ENCODE results near the gene PLEKHA7. TPM values are rescaled to one million over a fixed set of nuclear protein-coding genes. Genes with fewer than 3 reads are reported as not detected.

PLEKHA7 gene
- total RNA-seq, 2 donors from 2014 or later = 17.5 to 21.9 TPM

DNA sequence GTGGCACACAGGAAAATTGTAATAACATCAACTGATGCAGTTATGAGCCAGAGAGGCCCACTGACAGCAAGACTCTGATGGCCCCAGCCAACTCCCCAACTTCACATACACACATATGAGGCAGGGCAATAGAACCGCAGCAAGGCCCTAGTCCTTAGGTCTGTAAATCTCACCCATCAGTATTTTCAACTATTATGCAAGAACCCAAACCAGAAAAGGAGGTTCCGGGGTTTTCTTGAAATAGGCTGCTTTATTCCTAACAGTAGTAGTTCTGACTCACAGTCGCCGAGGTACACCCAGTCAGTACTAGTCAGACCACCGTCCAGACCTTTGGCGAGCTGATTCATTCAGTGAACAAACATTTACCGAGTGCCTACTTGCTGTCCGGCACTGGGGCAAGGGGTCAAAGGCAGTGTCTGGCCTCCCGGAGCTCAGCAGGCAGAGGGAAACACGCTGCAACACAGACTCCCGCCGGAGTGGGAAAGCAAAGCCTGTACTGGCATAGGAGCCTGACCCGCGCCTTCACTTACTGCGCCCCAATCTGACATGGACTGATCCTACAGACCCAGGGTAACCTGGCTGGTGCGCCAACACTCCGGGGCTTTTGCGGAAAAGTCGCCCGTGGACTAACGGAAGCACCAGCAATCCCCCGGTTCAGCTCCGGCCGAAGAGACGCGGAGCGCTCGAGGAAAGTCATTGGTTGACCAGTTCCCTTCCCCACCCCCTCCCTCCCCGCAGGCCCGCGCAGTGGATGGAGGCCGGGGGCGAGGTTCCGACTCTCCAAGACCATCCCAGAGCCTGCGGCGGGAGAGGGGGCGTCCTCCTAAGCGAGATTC lies 1.3 kb downstream of the PLEKHA7 start:
- Histone ChIP-seq H3K4me3 (ENCODE audit: low read length) (peak overlapping the region; percentile 81), H3K9me3 (ENCODE audit: control insufficient read depth, low read length) (no peaks in the 10 kb centered on the region), H3K9ac (ENCODE audit: extremely low read depth, low read length, poor library complexity, severe bottlenecking) (peak overlapping the region; percentile 6), H3K4me1 (ENCODE audit: control insufficient read depth, insufficient read depth, low read length) (no peaks in the 10 kb centered on the region), H3K36me3 (ENCODE audit: control insufficient read depth, insufficient read depth, low read length) (no peaks in the 10 kb centered on the region), H3K27ac (ENCODE audit: low read depth, low read length) (no peak overlapping the region), H3K27me3 (ENCODE audit: control insufficient read depth, insufficient read depth, low read length, poor library complexity, severe bottlenecking) (peaks cover 65% of the 10 kb centered on the region)
- 14 to 19% methylated on average over 14 to 38 of the region's 38 CpGs for WGBS, 2 experiments (ENCODE audit: insufficient coverage in 1 of 2, insufficient read length in 1 of 2)
- Mint-ChIP-seq H3K36me3 (ENCODE audit: low read depth) (no peaks in the 10 kb centered on the region), H3K9me3 (no peaks in the 10 kb centered on the region), H3K4me3 (no peak overlapping the region), H3K27me3 (ENCODE audit: insufficient read depth) (peaks cover 27% of the 10 kb centered on the region), H3K27ac (no peak overlapping the region), H3K4me1 (peaks cover 5% of the 10 kb centered on the region)
- TF ChIP-seq CTCF (conservative IDR thresholded peaks at IDR 0.05) = no peak
- peak; percentile 76 for DNase-seq

DNA sequence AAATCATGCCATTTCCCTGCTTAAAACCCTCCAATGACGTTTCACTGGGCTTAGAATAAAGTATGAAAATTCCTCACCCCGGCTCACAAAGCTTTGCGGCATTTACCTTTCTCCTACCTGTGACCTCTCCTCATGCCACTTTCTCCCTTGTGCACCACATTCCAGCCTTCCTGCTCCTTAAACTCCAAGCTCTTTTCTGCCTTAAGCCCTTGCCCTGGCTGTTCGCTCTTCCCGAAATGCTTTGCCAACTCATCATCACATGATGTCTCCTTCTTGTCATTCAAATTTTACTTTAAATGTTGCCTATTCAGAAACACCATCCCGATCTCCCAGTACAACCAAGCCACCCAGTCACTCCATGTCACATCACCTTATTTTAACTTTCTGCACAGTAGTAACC lies 2.0 kb downstream of the PLEKHA7 start:
- DNase-seq = peak; percentile 60
- H3K27me3 ChIP-seq (ENCODE audit: control insufficient read depth, insufficient read depth, low read length, poor library complexity, severe bottlenecking) = peaks cover 62% of the 10 kb centered on the region
- H3K9me3 Mint-ChIP-seq = no peaks in the 10 kb centered on the region
- H3K9me3 ChIP-seq (ENCODE audit: control insufficient read depth, low read length) = no peaks in the 10 kb centered on the region
- 75 to 77% methylated on average over 6 of the region's 6 CpGs for WGBS, 2 experiments (ENCODE audit: insufficient coverage in 1 of 2, insufficient read length in 1 of 2)
- no peaks in the 10 kb centered on the region for H3K36me3 ChIP-seq (ENCODE audit: control insufficient read depth, insufficient read depth, low read length)
- no peak overlapping the region for H3K27ac ChIP-seq (ENCODE audit: low read depth, low read length)
- no peak overlapping the region for H3K27ac Mint-ChIP-seq
- TF ChIP-seq CTCF (conservative IDR thresholded peaks at IDR 0.05) = no peak
- peaks cover 27% of the 10 kb centered on the region for H3K27me3 Mint-ChIP-seq (ENCODE audit: insufficient read depth)
- H3K4me3 Mint-ChIP-seq = no peak overlapping the region
- H3K36me3 Mint-ChIP-seq (ENCODE audit: low read depth) = no peaks in the 10 kb centered on the region
- H3K4me1 Mint-ChIP-seq = peaks cover 5% of the 10 kb centered on the region
- H3K4me1 ChIP-seq (ENCODE audit: control insufficient read depth, insufficient read depth, low read length) = no peaks in the 10 kb centered on the region
- no peak overlapping the region for H3K9ac ChIP-seq (ENCODE audit: extremely low read depth, low read length, poor library complexity, severe bottlenecking)
- peak overlapping the region; percentile 81 for H3K4me3 ChIP-seq (ENCODE audit: low read length)

DNA sequence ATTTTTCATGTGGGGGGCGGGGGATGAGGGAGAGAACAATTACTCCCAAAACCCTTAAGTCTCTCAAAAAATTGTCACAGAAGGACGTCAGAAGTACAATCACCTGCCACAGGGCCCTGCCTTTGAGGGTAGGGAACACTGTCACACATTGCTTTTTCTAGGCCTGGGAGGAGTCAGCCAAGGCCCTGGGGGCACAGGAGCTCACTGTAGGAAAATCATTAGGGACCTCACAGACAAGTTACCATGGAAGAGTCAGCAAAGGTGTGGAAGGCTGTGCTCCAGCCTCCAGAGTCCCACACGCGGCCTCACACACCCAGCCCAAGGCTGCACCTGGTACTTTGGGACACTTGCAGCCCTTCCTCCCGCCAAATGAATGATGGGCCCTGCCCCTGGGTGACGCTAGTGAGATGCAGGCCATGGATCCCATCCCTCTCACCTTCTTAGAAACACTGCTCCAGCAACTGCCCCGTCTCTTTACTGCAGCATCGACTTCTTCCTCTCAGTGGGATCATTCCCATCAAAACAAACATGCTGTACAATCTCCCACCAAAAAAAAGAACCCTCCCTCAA lies 3.3 kb downstream of the PLEKHA7 start:
- Histone ChIP-seq H3K9ac (ENCODE audit: extremely low read depth, low read length, poor library complexity, severe bottlenecking) (no peak overlapping the region), H3K4me3 (ENCODE audit: low read length) (no peak overlapping the region), H3K36me3 (ENCODE audit: control insufficient read depth, insufficient read depth, low read length) (no peaks in the 10 kb centered on the region), H3K4me1 (ENCODE audit: control insufficient read depth, insufficient read depth, low read length) (no peaks in the 10 kb centered on the region), H3K27ac (ENCODE audit: low read depth, low read length) (no peak overlapping the region), H3K27me3 (ENCODE audit: control insufficient read depth, insufficient read depth, low read length, poor library complexity, severe bottlenecking) (peaks cover 49% of the 10 kb centered on the region), H3K9me3 (ENCODE audit: control insufficient read depth, low read length) (no peaks in the 10 kb centered on the region)
- TF ChIP-seq CTCF (conservative IDR thresholded peaks at IDR 0.05) = peak; percentile 30
- Mint-ChIP-seq H3K4me3 (no peak overlapping the region), H3K9me3 (no peaks in the 10 kb centered on the region), H3K36me3 (ENCODE audit: low read depth) (no peaks in the 10 kb centered on the region), H3K4me1 (peaks cover 5% of the 10 kb centered on the region), H3K27ac (no peak overlapping the region), H3K27me3 (ENCODE audit: insufficient read depth) (peaks cover 16% of the 10 kb centered on the region)
- DNase-seq = peak; percentile 65
- 72 to 77% methylated on average over 5 to 8 of the region's 8 CpGs for WGBS, 2 experiments (ENCODE audit: insufficient coverage in 1 of 2, insufficient read length in 1 of 2)
